Amniotic epithelial cell (primary cell): ENCODE data around the gene PTPRG.

Source experiments
- DNase-seq: peaks from one replicate; pipeline ENCODE4 v3.0.0-alpha.2; 2010; ENCODE audit warnings: low read depth

PTPRG gene

DNA sequence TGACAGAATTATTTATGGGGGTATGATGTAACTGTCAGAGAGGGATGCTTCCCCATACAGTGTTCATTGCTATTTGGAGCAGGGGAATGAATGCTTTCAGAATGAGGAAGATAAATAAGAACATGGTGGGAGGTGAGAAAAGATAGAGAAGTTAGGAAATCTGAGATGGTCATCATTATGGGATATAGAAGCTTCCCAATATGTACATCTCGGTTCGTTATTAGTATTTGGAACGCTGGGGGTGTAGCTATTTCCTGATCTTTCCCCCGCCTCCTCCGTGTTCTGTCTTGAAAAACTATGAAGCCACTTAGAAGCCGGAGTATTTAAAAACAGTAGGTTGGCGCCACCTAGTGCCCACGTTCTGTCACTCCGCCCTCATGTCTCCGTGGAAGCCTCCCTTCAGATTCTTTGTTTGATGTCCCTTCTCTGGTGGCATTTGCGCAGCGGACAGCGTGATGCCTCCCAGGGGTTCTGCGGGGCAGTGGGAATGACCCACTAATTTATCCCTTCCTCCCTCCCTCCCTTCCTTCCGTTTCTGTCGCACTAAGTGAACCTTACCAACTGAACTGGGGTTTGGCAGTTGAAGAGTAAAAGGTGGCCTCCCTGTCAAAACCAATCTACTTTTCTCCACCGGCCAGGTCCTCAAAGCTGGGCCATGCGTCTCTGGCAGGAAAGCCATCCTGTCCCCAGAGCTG lies 627.5 kb downstream of the PTPRG start:
- DNase-seq, result peak; percentile 55

DNA sequence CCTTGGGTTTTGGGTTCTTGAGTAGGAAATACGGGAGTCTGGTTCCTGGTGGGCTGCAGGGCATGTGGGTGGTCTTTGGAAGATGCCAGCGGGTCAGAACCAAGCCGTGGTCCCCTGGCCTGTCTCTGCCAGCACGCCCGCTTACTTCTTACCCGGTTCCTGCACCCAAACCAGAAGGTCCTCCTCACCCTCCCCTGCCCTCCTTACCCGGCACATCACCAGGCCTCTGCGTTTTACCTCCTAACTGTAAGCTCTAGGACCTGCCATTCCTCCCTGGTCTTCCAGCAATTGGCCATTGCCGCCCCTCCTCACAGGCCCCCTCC lies 628.0 kb downstream of the PTPRG start:
- no peak for DNase-seq

DNA sequence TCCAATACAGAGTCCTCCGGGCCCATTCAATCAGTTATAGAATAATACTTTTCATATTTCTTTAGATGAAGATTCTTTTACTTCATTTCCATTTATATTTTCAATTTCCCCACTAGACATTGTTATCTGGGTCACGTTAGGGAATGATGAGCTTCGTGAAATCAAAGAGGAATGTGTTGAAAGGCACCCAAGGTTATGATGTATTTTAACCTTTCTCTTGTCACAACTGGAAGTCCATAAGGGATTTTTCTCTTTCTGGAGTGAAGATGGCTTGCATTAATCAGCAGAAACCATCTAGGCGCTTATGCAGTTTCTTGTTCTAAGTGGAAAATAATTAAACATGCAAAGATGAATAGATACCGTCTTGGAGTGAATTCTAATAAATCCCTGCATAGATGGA lies 631.5 kb downstream of the PTPRG start:
- no peak for DNase-seq

DNA sequence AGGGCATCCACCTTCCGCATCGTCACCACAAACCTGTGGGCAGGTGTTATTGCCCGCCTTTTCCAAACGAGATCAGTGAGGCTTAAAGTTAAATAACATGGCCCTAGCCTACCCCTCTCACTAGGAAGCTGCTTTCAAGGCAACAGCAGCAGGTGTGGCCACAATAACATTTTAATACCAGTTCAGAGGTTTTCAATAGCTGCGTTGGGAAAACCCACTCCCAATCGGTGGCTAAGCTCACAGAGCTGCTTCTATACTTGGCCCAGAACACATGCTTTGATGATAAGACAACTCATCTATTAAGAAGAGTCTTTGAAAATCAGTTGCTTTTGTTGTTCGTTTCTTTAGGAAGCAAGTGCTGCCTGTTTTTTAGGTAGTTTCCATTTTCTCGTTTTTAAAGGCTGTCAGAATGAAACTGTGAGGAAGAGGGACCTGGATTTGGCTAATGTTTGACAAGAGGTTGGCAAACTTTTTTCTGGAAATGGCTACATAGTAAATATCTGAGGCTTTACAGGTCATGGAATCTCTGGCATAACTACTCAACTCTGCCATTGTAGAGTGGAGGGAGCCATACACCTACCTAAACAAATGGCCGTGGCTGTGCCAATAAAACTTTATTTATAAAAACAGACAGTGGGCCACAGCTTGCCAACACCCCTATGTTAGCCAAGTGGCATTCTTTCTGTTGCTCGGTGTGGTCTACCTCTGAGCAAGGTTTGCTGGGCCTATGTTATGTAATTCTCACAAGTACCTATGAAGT lies 632.4 kb downstream of the PTPRG start:
- no peak for DNase-seq

DNA sequence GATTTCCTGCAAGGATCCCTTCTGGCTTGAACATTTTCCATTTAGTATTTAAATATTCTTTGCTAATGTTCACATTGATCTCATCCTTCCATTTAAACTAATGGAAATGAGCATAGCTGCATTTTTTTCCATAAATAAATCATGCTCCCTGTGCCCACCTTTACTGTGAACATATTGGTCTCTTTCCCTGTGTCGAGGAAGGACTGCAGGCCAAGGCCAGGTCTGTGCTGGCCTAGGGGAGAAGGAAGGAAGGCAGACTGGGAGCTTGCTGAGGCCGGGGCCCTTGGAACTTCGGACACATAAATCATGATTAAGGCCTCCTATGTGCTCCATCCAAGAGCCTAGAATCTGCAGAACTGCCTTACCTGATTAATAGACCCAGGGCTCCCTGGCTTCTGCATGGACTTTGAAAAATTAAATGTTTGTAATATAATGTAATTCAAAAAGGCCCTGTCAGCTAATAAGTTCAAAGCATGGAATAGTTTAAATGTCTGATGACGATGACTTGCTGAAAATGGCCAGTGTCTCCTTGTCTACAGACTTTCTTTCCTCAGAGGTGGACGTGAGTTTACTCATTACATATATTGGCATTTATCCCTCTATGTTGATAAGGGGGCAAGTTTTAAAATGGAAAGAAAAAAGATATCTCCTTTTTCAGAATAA lies 636.1 kb downstream of the PTPRG start:
- DNase-seq, result no peak

DNA sequence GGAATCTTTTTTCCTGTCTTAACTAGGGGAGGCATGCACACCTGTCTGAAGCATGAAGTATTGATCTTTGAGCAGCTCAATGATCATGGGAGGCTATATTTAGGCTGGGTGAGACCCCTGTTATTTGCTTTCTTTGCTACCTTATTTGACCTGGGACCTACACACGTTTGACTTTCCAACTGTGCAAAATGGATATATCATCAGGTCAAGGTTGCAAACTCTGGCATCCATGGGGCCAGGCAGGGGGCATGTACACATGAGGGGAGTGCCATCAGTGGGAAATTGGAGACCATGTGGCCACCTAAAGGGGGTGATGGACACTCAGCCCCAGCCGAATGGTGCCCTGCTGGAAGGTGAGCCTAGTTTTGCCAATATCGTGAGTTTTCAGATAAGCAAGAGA lies 637.8 kb downstream of the PTPRG start:
- no peak for DNase-seq

DNA sequence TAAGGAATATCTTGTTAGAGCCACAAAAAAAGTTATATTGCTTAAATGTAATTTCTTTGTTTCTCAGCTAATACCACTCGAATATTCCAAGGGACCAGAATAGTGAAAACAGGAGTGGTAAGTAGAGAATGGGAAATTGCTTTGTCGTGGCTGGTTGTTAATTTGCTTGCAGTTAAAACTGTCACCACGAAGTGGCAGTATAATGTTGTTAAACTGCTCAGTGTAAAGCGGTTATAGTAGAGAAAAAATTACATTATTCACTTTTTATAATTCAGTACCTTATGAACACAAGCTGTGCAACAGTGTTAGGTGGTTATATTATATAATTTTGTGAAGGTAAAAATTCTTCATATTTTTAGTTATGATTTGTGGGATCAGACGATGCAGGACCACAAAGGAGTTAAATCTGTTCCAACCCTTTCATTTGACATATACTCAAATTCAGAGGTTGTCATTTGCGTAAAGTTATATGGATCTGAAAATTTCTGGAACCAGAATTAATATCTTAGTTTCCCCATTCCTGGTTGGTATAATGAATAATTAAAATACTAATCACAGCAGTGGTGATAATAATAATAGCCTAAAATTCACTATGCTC lies 640.2 kb downstream of the PTPRG start:
- peak; percentile 29 for DNase-seq

DNA sequence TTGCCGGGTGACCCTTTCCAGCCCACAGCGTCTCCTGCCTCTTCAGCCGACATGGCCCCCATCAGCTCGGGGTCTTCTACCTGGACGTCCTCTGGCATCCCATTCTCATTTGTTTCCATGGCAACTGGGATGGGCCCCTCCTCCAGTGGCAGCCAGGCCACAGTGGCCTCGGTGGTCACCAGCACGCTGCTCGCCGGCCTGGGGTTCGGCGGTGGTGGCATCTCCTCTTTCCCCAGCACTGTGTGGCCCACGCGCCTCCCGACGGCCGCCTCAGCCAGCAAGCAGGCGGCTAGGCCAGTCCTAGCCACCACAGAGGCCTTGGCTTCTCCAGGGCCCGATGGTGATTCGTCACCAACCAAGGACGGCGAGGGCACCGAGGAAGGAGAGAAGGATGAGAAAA lies 641.8 kb downstream of the PTPRG start:
- no peak for DNase-seq

DNA sequence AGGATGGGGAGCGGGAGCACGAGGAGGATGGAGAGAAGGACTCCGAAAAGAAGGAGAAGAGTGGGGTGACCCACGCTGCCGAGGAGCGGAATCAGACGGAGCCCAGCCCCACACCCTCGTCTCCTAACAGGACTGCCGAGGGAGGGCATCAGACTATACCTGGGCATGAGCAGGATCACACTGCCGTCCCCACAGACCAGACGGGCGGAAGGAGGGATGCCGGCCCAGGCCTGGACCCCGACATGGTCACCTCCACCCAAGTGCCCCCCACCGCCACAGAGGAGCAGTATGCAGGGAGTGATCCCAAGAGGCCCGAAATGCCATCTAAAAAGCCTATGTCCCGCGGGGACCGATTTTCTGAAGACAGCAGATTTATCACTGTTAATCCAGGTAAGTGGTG lies 642.2 kb downstream of the PTPRG start:
- no peak for DNase-seq

DNA sequence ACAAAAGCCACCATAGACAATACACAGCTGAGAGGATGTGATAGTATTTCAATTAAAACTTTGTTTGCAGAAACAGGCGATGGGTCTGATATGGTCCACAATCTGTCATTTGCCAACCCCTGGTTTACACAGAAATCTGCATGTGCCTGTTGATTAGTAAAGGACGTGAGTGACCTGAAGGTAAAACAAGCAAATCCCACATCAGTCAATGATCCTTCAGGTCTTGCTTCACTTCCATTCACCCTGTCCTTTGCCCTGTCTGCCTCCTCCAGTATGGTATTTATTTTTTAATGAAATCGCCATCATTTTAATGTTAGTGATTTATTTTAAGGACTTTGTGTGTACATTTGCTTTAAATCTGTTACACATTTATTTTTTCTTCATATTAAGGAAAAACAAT lies 645.8 kb downstream of the PTPRG start:
- DNase-seq, result no peak

DNA sequence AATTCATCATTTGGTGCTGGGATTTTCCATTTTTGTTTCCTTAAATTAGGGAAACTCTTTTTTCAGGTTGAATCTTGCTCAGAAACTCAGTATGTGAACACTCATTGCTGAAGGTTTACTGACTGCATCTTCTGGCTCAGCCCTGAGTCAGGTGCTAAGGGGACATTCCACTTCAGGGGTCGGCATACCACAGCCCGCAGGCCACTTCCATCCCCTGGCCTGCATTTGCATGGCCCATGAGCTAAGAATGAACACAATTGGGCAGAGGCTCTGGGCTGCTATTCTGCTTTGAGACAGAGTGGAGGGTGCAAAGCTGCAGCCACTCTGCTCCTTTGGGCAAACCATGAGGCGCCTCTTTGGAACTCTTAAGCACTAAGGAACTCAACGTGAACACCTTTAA lies 647.0 kb downstream of the PTPRG start:
- no peak for DNase-seq

DNA sequence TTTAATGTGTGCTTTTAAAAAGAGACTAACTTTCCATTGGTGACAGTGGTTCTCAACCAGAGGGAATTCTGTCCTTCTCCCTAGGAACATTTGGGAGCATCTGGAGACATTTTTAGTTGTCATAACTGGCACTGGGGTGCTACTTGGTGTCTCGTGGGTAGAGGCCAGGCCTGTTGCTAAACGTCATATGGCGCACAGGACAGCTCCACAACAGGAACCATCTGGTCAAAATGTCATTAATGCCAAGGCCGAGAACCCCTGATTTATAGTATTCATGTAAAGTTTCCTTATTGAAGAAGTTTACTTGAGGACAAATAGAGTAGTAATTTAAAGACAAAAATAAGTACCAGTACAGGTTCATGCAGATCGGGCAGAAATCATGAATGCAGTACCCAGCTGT lies 647.7 kb downstream of the PTPRG start:
- DNase-seq, result no peak

DNA sequence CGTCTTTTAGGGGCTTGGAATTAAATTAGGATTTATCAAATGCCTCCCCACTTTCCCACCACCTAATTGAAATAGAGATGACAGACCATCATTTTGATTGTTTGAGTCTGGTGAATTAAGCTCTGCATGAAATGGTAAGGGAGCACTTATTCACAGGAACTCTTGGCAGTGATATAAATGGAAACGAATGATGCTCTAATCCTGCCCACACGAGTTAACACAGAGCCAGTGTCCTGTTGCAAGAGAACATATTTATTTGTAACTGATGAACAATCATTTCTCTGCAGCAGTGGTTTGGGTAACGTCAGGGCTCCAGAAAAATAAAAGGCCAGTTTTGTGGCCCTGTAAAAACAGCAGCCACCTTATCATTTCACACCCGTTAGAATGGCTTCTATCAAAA lies 648.6 kb downstream of the PTPRG start:
- DNase-seq, result no peak

DNA sequence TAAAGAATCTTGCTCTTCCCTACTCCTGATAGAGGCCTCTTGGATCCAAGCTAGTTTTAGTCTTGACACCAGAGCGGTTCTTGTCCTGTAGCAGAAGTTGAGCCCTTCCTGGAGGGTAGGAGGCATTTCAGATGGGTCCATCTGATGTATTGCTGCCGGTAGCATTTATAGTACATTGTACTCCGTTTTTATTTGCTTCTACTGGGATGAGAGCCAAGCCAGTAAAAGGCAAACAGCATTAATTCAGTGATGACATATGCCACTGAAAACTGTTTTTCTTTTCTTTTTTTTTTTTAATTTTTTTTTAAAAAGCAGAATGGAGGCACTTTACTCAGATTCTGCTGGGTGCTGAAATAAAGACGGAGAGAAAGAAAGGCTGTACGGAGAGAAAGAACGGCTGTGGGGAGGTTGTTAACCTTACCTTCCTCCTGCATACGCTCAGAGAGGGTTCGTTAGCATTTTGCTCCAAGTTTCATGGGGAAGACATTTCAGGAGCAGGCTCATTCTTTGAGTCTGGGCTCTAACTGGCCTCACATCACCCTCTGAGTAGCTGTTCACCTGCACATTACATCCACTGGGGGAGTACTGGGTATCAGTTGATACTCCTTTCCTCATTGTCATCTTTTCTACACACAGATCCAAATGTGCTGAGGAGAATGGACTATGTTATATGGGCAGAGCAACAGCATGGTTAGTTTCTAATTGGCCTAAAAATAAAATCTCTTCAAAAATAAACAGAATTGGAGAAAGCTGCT lies 650.5 kb downstream of the PTPRG start:
- DNase-seq, result no peak

DNA sequence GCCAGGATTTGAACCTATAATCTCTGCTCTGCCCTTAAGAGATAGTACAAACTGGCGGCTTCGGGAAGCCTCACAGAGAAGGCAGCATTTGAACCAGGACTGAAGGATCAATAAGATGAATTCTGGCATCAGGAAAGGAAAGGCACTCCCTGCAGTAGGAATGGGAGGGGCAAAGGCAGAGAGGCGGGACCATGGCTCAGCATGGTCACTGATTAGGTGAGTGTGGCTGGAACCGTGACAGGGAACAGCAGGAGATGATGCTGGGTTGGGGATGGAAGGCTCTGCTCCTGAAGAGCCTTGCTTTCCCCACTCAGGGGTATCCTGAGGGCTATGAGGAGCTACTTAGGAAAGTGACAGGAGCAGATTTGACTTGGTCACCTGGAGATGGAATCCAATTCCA lies 653.5 kb downstream of the PTPRG start:
- no peak for DNase-seq

DNA sequence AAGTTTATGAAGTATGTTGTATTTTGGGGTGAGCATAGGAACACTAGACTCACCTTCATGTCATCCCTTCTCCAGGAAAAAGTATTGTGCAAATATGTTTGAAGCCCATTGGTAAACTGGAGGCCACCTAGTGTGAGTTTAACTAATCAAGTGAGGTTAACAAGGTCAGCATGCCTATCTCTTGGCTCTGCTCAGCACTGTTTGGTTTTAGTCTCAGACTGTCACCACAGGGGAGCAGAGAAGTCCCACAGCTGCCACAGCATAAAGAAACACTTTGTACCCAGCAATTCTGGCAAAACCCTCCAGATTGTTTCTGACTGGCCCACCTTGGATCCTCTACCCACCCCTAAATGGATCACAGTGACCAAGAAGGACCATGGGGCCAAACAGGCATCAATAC lies 659.2 kb downstream of the PTPRG start:
- DNase-seq, result no peak

DNA sequence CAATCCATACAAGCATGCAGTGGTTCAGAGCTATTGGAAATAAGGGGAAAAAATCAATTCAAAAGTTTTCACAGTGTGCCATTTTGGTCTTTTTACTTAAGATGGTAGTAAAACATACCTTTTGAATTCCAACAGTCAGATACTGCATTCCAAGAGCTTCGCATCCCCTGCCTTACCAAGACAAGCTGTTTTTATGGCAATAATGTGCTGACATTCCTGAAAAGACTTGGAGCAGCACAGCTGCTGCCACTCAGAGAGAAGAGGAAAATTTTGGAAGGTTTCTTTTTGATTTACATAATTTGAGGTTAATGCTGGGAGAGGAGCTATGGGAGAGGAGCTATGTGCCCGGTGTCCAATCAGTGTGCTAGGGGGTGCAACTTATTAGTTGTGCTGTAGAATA lies 663.7 kb downstream of the PTPRG start:
- no peak for DNase-seq

DNA sequence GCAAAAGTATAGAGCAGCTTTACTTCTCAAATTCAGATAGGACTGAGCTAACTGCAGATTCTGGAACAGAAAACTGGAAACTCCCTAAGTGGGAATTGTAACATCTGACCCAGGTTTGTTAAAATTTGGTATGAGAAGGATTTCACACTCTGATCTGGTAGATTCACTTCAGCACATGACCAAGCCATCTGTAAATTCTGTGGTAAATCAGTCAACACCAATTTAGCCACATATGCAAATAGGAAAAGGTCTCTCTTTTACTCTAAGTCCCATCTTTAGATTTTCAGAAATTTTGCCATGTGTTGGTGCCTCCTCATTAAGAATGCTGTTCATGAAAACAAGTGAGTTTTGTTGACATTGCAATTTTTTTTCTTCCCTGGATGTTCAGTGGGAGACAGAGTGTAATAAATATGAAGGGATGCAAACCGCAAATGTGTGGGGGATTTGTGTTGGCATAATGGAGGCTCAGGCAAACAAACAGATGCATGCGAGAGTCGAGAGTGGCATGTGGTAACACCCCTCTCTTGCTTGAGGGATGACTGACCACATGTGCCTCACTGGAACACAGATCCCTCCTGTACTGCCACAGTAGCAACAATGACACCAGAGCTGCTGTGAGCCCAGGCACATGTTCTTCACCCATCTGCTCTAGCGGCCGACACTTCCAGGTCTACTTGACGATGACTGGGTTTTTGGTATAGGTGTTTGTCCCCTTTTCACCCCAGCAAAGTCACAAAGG lies 665.4 kb downstream of the PTPRG start:
- peak; percentile 15 for DNase-seq

DNA sequence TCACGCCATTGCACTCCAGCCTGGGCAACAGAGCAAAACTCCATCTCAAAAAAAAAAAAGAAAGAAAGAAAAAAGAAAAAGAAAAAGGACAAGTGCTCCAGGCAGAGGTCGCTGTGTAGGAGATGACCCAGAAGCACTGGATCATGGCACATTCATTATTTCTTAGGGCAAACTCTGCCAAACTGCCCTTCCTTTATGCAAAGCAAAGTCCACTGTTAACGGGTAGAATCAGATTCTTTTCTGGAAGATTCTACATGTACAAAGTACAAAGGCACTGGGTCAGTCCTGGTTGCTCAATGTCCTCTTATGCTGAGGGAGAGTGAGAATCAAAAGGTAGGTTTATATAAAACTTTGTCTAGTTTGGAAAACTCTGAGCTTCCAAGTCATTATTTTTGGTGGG lies 667.1 kb downstream of the PTPRG start:
- DNase-seq, result no peak

DNA sequence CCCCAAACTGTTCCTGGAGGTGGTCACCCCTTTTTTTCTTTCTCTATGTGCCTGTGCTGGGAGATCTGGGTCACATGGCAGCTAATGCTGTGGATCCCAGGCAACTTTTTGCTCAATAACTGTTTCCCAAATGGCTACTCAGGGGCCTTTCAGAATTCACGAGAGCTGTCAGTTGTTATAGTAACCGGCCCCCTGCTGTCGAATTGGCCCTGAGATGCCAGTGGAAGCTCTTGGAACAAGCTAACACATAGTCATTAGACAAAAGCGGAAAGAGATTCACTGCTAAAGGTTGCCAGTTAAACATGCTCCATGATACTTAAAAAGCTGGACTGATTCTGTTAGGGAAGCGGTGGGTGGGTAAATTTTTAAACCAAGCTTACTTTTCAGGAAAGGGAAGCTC lies 667.8 kb downstream of the PTPRG start:
- no peak for DNase-seq

DNA sequence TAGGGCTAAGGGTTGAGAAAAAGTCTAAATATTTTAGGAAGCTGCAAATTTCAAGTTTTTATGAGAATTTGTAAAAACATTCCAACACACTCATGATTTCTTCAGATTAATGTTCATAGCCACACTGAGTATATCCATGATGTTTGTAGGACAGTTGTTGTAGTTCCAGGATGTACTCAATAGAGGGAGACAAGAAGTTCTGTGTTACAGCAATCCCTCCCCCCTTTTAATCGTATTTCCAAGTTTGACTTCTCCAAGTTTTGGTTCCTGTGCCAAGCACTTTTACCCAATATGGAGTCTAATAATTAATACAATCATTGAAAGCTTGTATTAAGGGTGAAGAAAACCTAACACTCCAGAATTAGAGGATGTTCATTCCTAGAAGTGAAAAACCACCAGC lies 668.5 kb downstream of the PTPRG start:
- peak; percentile 27 for DNase-seq

DNA sequence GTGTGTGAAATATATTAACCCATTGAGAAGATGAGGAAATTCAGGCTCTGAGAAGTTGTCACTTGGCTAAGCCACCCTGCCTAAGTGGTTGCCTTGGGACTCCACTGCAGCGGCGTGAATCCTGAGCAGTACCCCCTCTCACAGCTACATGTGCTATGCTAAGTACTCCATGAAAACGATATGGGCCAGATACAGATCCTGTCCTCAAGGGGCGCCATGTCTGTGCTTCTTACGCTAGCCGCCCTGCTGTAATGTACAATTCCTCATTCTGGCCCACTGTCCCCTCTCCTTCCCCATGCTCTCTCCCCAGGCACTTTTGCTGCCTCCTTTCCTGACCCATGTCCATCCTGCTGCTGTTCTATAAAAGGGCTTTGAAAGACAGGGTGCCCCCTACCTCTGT lies 671.7 kb downstream of the PTPRG start:
- DNase-seq, result no peak
